Uterus (tissue), 2 donors: ENCODE measurements around the gene FAM76A.
"Not testable (repeated sequence)": the region's sequence is repeated elsewhere in the genome, so short reads cannot be mapped to it uniquely, and the experiment has no call there.

Source experiments
- CTCF ChIP-seq, 4 experiments: fragments of 200-600 bp in 2 of 4; fragments of 450-650 bp in 2 of 4; sonication (generic) in 2 of 4; IDR thresholded peaks; one replicate each; pipeline ENCODE4 v1.5.1; 2016 to 2019; ENCODE audit warnings: antibody characterized with exemption in 4 of 4, mild to moderate bottlenecking in 2 of 4, moderate library complexity in 1 of 4
- POLR2A ChIP-seq, 2 donors: fragments of 450-650 bp; IDR thresholded peaks; one replicate each; pipeline ENCODE4 v1.6.1; 2016; ENCODE audit warnings: antibody characterized with exemption in 2 of 2, mild to moderate bottlenecking in 1 of 2, moderate library complexity in 1 of 2

GRCh38 chr1:27790270-27790669 is 64.5 kb downstream of the FAM76A start:
- not testable (repeated sequence) for TF ChIP-seq CTCF, POLR2A (IDR thresholded peaks at IDR 0.05)
